GM21447 (cell line): ENCODE measurements around the gene GRIN1.

ENCODE experiments used
- ATAC-seq: cut with Tn5 transposase; IDR thresholded peaks from one replicate; pipeline ENCODE4 v1.9.1; 2021; ENCODE audit not compliant: unreplicated experiment

The GRIN1 gene

GRCh38 chr9:137175345-137175961 is 36.5 kb downstream of the GRIN1 start:
- ATAC-seq: no peak

GRCh38 chr9:137176302-137177182 is 37.6 kb downstream of the GRIN1 start:
- ATAC-seq: no peak

- ATAC-seq: no peak
These were observed 39.4 kb downstream of the GRIN1 start for GRCh38 chr9:137178201-137178938.

GRCh38 chr9:137178939-137179630 is 40.1 kb downstream of the GRIN1 start:
- ATAC-seq: no peak

- no peak for ATAC-seq
These were observed 40.8 kb downstream of the GRIN1 start for GRCh38 chr9:137179761-137180160.

GRCh38 chr9:137180491-137180890 is 41.5 kb downstream of the GRIN1 start:
- ATAC-seq: no peak

- ATAC-seq: no peak
These were observed 42.7 kb downstream of the GRIN1 start for GRCh38 chr9:137181680-137182079.

GRCh38 chr9:137182836-137183235 is 43.9 kb downstream of the GRIN1 start:
- ATAC-seq: no peak

- ATAC-seq: no peak
These were observed 45.1 kb downstream of the GRIN1 start for GRCh38 chr9:137183980-137184595.

- no peak for ATAC-seq
These were observed 46.1 kb downstream of the GRIN1 start for GRCh38 chr9:137184881-137185660.

GRCh38 chr9:137185921-137186320 is 47.0 kb downstream of the GRIN1 start:
- no peak for ATAC-seq

- ATAC-seq: no peak
These were observed 47.4 kb downstream of the GRIN1 start for GRCh38 chr9:137186385-137186784.

GRCh38 chr9:137187386-137187785 is 48.4 kb downstream of the GRIN1 start:
- ATAC-seq: no peak

- ATAC-seq: peak; percentile 27
These were observed 49.1 kb downstream of the GRIN1 start for GRCh38 chr9:137188086-137188489.

GRCh38 chr9:137188490-137189296 is 49.7 kb downstream of the GRIN1 start, which contains the start of the genes ANAPC2 and SSNA1:
ANAPC2 (minus strand) TSS chr9:137188560; CDS start chr9:137188532, 28 bp downstream.
SSNA1 (plus strand) TSS chr9:137188676; CDS start chr9:137188727, 51 bp downstream.
- peak; percentile 73 for ATAC-seq

GRCh38 chr9:137189297-137190295 is 50.6 kb downstream of the GRIN1 start:
- ATAC-seq: no peak

- no peak for ATAC-seq
These were observed 51.4 kb downstream of the GRIN1 start for GRCh38 chr9:137190315-137190856.
